Neuron (in vitro differentiated cells): ENCODE results near the gene OR6Y1.

Source experiments
- H2AFZ ChIP-seq: one replicate; pipeline ENCODE4 v1.6.1; 2013; ENCODE audit warnings: low read depth, mild to moderate bottlenecking, inconsistent platforms, low read length, moderate library complexity
- H3K27me3 ChIP-seq: one replicate; pipeline ENCODE4 v1.6.1; 2013; ENCODE audit warnings: low read length; ENCODE audit not compliant: insufficient read depth
- H3K36me3 ChIP-seq: one replicate; pipeline ENCODE4 v1.6.1; 2013; ENCODE audit warnings: low read length; ENCODE audit not compliant: insufficient read depth
- H3K4me1 ChIP-seq: one replicate; pipeline ENCODE4 v1.6.1; 2013; ENCODE audit warnings: low read length; ENCODE audit not compliant: insufficient read depth
- H3K4me3 ChIP-seq: 2 replicates; pipeline ENCODE4 v1.5.1; 2013; ENCODE audit warnings: mild to moderate bottlenecking, low read length, moderate library complexity
- H3K9me3 ChIP-seq: one replicate; pipeline ENCODE4 v1.6.1; 2013; ENCODE audit warnings: low read length

OR6Y1 gene, protein sequence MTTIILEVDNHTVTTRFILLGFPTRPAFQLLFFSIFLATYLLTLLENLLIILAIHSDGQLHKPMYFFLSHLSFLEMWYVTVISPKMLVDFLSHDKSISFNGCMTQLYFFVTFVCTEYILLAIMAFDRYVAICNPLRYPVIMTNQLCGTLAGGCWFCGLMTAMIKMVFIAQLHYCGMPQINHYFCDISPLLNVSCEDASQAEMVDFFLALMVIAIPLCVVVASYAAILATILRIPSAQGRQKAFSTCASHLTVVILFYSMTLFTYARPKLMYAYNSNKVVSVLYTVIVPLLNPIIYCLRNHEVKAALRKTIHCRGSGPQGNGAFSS

DNA sequence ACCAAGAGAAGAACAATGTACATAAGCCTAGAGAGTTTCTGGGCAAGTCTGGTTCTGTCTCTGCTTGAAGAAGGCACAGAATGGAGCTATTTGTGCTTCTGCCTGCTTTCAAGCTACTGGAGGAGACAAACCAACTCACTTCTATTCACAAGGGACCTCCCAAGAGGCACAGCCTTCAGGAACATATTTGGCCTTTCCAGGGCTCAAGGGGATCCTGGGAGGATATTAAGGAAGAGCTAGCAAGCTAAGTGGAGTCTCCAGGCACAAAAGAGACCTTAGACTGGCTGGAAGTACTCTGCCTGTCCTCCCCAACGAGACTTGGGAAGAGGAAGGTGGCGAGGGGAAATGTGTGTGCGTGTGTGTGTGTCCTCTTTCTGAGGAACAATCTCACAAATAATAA, at the start of gene OR6Y1:
OR6Y1 (minus strand) TSS at position 54 of the 400 bp plus-strand sequence. CDS start 6,300 bp downstream, outside the sequence.
- no peaks in the 10 kb centered on the region for H3K4me1 ChIP-seq
- H3K36me3 ChIP-seq, result no peaks in the 10 kb centered on the region
- no peak within 1 kb of the TSS for H2AFZ ChIP-seq
- H3K4me3 ChIP-seq, result no peak within 1 kb of the TSS
- no peaks in the 10 kb centered on the region for H3K9me3 ChIP-seq
- H3K27me3 ChIP-seq, result no peaks in the 10 kb centered on the region

DNA sequence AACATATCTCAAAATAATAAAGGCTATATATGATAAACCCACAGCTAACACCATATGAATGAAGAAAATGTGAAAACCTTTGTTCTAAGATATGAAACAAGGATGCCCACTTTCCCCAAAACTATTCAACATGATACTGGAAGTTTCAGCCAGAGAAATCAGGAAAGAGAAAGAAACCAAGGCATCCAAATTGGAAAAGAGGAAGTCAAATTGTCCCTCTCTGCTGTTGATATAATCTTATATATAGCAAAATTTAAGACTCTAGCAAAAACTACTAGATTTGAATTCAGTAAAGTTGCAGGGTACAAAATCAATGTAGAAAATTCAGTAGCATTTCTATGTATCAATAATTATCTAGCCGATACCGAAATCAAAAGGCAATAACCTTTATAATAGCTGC, 46.5 kb upstream of the OR6Y1 start:
- no peaks in the 10 kb centered on the region for H3K27me3 ChIP-seq
- no peak overlapping the region for H2AFZ ChIP-seq
- no peak overlapping the region for H3K4me3 ChIP-seq
- no peaks in the 10 kb centered on the region for H3K4me1 ChIP-seq
- H3K36me3 ChIP-seq, result no peaks in the 10 kb centered on the region
- H3K9me3 ChIP-seq, result no peaks in the 10 kb centered on the region

DNA sequence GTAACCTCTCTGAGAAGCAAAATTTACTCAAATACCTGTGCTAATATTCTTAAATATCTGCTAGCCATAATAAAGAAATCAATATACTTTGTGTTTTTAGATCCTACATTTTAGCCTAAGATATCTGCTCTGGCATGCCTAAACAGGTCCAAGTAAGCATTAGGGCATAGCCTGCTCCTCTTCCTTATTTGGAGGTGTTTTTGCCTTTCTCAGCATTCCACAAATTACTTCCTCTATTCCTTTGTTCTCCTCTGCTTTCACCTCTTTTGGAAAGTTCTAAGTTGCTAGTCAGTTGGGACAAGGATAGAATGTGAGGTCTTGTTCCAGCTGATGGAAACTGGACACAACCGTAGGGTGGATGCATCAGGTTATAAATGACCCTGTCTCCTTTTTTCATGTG, 32.7 kb upstream of the OR6Y1 start:
- no peak overlapping the region for H2AFZ ChIP-seq

DNA sequence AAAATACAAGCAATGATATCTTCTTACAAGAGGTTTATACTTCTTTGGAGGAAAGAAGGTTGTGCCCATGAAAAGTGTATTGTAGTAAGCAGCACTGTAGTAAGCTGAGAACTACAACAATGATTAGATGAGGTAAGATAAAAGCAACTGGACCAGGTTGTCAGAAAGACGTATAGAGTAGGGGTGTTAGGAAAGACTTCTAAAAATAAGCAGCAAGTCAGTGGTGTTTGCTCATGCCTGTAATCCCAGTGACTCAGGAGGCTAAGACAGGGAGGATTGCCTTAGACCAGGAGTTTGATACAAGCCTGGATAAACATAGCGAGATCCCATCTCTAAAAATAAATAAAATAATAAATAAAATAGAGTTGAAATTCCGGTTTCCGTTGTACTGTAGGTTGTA, 29.8 kb upstream of the OR6Y1 start:
- no peaks in the 10 kb centered on the region for H3K9me3 ChIP-seq
- H3K36me3 ChIP-seq, result no peaks in the 10 kb centered on the region
- H2AFZ ChIP-seq, result no peak overlapping the region
- H3K4me1 ChIP-seq, result no peaks in the 10 kb centered on the region
- H3K4me3 ChIP-seq, result no peak overlapping the region
- no peaks in the 10 kb centered on the region for H3K27me3 ChIP-seq

More for the DNA sequence above, 32.7 kb upstream of the OR6Y1 start:
- Histone ChIP-seq H3K36me3 (no peaks in the 10 kb centered on the region), H3K4me3 (no peak overlapping the region), H3K4me1 (no peaks in the 10 kb centered on the region), H3K9me3 (no peaks in the 10 kb centered on the region), H3K27me3 (no peaks in the 10 kb centered on the region)

DNA sequence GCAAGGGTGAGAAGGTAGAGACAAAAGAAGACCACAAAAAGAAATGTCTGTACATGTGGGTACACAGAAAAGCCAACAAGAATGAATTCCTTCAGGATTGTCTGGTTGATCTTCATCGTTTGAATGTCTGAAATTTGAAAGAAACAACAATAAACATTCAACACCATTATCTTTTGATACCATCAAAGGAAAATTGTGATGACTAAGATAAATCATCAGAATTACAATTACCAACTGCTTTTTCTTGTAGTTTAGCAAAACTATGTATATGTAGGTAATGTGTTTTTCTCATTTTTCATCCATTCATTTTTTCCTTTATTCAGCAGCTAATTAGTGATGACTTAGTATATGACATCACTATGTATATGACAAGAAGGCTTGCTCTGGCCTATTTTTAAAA, 25.5 kb upstream of the OR6Y1 start, which contains the start of gene OR10X1:
OR10X1 (minus strand) TSS at position 167 of the 400 bp plus-strand sequence; CDS start at position 167, 0 bp downstream.
- no peak within 1 kb of the TSS for H3K4me3 ChIP-seq
- H3K9me3 ChIP-seq, result no peaks in the 10 kb centered on the region
- H3K36me3 ChIP-seq, result no peaks in the 10 kb centered on the region
- no peaks in the 10 kb centered on the region for H3K4me1 ChIP-seq
- H2AFZ ChIP-seq, result no peak within 1 kb of the TSS
- H3K27me3 ChIP-seq, result no peaks in the 10 kb centered on the region

DNA sequence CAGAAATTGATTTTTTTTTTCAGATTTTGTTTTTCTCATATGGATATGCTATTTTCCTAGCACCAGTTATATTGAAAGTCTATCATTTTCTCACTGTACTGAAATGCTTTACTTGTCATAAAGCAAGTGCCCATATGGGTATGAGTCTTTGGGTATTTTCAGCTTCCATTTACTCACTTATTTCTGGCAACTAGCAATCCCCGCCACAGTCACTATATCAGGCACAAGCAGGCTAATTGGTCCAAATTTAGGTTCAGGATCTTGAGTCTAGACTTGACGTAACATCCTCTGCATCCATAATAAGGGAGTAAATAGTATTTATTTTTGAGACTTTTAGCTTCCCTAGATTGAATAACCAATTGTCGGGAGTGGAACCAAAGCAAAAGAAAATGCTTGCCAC, 23.4 kb upstream of the OR6Y1 start:
- no peaks in the 10 kb centered on the region for H3K9me3 ChIP-seq
- H3K4me3 ChIP-seq, result no peak overlapping the region
- no peaks in the 10 kb centered on the region for H3K4me1 ChIP-seq
- no peaks in the 10 kb centered on the region for H3K36me3 ChIP-seq
- no peak overlapping the region for H2AFZ ChIP-seq
- no peaks in the 10 kb centered on the region for H3K27me3 ChIP-seq

DNA sequence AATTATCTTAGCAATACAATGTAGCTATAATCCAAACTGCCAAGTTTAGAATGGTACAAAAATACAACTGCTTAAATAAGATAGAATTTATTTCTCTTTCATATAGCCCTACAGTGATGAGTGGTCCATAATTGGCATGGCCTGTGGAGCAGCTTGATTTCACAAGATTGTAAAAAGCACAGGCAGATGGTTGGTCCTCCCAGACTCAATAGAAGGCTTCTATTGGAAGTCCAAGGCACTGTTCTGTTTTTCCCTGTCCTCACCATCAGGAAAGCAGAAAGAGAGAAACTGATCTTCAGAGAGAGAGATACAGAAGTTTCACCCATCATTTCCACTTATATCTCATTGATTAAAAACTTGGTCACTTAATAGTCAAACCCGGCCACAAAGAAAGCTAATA, 18.0 kb upstream of the OR6Y1 start:
- no peaks in the 10 kb centered on the region for H3K36me3 ChIP-seq
- H3K4me3 ChIP-seq, result no peak overlapping the region
- no peaks in the 10 kb centered on the region for H3K27me3 ChIP-seq
- H3K4me1 ChIP-seq, result no peaks in the 10 kb centered on the region
- no peak overlapping the region for H2AFZ ChIP-seq
- no peaks in the 10 kb centered on the region for H3K9me3 ChIP-seq

DNA sequence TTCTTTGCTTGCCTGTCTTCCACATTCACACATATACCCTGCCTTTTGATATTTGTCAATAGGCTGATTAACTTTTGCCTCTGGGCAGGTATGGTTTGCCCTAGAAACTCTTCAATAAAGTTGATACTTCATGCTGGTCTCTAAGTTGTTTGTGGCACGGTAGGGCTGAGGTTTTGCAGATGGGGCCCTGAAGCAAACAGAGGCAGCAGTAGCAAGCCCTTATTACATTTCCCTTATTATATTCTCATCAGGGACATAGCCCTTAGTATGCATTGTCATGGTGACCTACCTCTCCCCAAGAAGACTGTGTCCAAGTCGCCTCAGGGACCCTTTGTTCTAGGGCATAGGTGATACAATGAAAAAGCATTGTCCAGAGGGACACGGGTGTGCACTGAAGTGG, 16.3 kb upstream of the OR6Y1 start, which contains the start of gene OR6P1:
OR6P1 (minus strand) TSS at position 101 of the 400 bp plus-strand sequence. CDS start 6,976 bp downstream, outside the sequence.
- Histone ChIP-seq H3K9me3 (no peaks in the 10 kb centered on the region), H3K27me3 (no peaks in the 10 kb centered on the region), H3K4me3 (no peak within 1 kb of the TSS), H3K36me3 (no peaks in the 10 kb centered on the region), H3K4me1 (no peaks in the 10 kb centered on the region), H2AFZ (no peak within 1 kb of the TSS)

DNA sequence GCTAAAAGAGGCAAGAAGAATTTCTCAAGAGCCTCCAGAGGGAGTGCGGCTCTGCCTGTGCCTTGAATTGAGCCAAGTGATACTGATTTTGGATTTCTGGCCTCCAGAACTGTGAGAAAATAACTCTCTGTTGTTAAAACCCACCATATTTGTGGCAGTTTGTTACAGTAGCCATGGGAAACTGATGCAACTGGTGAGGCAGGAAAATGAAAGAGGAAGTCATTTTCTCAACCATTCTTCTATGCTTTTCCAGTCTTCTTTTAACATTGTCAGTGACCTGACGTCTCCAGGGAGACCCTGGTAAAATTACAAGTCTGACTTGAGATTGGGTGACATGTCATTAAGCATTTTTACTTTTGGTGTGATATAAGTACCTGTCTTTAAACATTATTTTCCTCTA, 10.4 kb upstream of the OR6Y1 start:
- Histone ChIP-seq H3K4me3 (no peak overlapping the region), H3K4me1 (no peaks in the 10 kb centered on the region), H2AFZ (no peak overlapping the region), H3K27me3 (no peaks in the 10 kb centered on the region), H3K9me3 (no peaks in the 10 kb centered on the region), H3K36me3 (no peaks in the 10 kb centered on the region)

DNA sequence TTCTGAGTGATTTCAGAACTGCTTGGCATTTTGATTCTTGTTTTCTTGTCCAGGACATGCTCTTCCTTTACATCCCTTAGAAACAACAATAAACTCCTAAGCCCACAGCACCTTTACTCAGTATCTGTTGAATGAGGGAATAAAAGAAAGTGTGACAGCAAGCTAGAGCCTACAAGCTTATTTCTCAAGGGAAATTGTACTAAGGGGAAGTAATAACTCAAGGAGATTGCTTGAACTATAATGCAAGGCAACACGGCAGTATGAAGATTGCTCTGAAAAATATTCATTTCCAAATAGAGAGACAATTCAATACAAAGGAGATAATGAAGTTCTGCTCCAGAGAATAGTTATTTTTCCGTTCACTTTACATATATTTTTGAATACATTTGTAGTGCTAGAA, 9.6 kb upstream of the OR6Y1 start:
- H3K9me3 ChIP-seq, result no peaks in the 10 kb centered on the region
- no peaks in the 10 kb centered on the region for H3K36me3 ChIP-seq
- no peaks in the 10 kb centered on the region for H3K27me3 ChIP-seq
- H3K4me1 ChIP-seq, result no peaks in the 10 kb centered on the region
- H2AFZ ChIP-seq, result no peak overlapping the region
- no peak overlapping the region for H3K4me3 ChIP-seq

DNA sequence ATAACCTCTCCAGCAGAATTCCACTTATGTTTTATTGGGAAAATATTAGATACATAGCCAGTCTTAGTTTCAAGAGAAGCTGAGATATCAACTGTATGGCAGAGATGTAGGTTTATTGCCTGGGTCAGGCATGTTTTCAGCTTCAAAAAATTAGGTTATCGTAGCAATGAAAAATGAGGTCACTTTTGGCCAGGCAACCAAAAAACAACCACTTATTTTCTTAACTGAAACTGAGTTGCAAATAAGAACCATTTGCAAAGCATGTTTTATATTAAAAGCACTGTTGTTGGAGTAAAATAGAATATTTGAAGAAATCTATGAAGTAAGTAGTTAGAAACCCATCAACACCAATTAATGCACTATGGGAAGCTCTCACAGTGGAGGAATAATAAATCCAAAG, 5.5 kb upstream of the OR6Y1 start:
- Histone ChIP-seq H3K4me3 (no peak overlapping the region), H3K4me1 (no peaks in the 10 kb centered on the region), H3K27me3 (no peaks in the 10 kb centered on the region), H3K9me3 (no peaks in the 10 kb centered on the region), H3K36me3 (no peaks in the 10 kb centered on the region), H2AFZ (no peak overlapping the region)

DNA sequence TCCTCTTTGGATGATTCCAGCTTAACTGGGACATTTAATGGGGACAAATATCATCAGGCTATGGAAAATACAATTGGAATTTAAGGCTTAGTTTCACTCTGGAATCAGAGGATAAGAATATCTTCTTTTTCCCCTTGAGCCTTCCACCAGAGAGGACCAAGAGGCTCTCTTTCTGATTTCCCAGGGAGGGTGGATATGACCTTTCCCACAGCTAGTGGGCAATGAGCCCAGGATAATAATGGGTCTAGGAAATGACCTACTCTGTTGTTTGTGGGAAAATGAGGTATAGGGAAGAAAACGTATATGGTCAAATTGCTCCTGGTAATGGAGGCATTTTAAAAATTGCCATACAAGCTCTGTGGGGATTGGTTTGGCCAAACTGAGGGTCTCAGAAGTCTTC, 1.9 kb downstream of the OR6Y1 start:
- Histone ChIP-seq H3K4me3 (no peak overlapping the region), H3K27me3 (no peaks in the 10 kb centered on the region), H3K36me3 (no peaks in the 10 kb centered on the region), H3K9me3 (no peaks in the 10 kb centered on the region), H2AFZ (no peak overlapping the region), H3K4me1 (no peaks in the 10 kb centered on the region)

DNA sequence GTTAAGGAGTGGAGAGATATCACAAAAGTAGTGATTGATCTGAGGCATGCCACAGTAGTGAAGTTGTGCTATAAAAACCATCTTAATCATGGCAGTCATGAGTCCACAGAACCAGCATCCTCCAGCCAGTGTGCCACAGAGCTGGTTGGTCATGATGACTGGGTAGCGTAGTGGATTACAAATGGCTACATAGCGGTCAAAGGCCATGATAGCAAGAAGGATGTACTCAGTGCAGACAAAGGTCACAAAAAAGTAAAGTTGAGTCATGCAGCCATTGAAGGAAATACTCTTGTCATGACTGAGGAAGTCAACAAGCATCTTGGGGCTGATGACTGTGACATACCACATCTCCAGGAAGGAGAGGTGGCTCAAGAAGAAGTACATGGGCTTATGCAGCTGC, 6.7 kb downstream of the OR6Y1 start:
- H3K9me3 ChIP-seq, result no peaks in the 10 kb centered on the region
- no peak overlapping the region for H3K4me3 ChIP-seq
- no peaks in the 10 kb centered on the region for H3K27me3 ChIP-seq
- H3K4me1 ChIP-seq, result no peaks in the 10 kb centered on the region
- no peaks in the 10 kb centered on the region for H3K36me3 ChIP-seq
- no peak overlapping the region for H2AFZ ChIP-seq

DNA sequence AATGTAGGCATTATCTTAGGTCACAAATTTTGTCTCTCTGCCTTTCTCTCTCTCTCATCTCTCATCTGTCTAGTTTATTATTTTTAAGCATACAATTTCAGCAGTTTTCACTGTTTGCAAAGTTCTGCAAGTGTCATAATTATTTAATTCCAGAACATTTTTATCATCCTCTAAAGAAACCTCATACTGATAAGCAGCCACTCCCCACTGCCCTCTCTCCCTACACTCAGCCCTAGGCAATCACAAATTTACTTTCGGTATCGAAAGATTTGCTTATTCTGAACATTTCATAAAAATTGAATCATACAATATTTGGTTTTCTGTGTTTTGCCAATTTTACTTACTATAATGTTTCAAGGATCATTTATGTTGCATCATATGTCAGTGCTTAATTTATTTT, 16.6 kb downstream of the OR6Y1 start:
- Histone ChIP-seq H3K4me1 (no peaks in the 10 kb centered on the region), H3K36me3 (no peaks in the 10 kb centered on the region), H3K9me3 (no peaks in the 10 kb centered on the region), H3K4me3 (no peak overlapping the region), H3K27me3 (no peaks in the 10 kb centered on the region), H2AFZ (no peak overlapping the region)
